ENCODE data around the gene NAP1L5.

DNA sequence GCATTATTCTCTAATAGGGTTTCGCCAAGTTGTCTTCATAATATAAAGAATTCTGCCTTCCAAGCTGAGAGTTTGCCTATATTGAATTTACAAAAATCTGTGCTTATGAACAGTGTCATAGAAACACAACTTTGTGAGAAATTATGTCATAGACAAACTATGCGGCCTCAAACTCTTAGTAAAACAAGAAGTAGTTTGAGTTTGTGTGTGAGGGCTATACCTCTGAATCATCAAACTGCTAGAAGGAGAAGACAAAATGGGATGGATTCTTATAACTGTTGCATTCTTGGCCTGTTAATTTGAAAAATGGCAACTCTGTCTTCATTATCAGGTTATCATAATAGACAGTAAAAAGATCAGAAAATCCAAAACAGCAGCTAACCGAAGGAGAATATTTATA is 46.1 kb upstream of the NAP1L5 start:
- TF ChIP-seq POLR2AphosphoS5 (IDR thresholded peaks at IDR 0.05; ENCODE audit: low read depth, low read length) (no peak), TAF1 (IDR thresholded peaks at IDR 0.05; ENCODE audit: borderline replicate concordance, insufficient read depth, low read length) (no peak), SIN3A (IDR thresholded peaks at IDR 0.05; ENCODE audit: borderline replicate concordance, insufficient read depth, low read length) (no peak)
- TF ChIP-seq, protein P1, sequence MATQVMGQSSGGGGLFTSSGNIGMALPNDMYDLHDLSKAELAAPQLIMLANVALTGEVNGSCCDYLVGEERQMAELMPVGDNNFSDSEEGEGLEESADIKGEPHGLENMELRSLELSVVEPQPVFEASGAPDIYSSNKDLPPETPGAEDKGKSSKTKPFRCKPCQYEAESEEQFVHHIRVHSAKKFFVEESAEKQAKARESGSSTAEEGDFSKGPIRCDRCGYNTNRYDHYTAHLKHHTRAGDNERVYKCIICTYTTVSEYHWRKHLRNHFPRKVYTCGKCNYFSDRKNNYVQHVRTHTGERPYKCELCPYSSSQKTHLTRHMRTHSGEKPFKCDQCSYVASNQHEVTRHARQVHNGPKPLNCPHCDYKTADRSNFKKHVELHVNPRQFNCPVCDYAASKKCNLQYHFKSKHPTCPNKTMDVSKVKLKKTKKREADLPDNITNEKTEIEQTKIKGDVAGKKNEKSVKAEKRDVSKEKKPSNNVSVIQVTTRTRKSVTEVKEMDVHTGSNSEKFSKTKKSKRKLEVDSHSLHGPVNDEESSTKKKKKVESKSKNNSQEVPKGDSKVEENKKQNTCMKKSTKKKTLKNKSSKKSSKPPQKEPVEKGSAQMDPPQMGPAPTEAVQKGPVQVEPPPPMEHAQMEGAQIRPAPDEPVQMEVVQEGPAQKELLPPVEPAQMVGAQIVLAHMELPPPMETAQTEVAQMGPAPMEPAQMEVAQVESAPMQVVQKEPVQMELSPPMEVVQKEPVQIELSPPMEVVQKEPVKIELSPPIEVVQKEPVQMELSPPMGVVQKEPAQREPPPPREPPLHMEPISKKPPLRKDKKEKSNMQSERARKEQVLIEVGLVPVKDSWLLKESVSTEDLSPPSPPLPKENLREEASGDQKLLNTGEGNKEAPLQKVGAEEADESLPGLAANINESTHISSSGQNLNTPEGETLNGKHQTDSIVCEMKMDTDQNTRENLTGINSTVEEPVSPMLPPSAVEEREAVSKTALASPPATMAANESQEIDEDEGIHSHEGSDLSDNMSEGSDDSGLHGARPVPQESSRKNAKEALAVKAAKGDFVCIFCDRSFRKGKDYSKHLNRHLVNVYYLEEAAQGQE (IDR thresholded peaks at IDR 0.05; ENCODE audit: insufficient read depth in 1 of 2, low read depth in 2 of 2, low read length in 2 of 2) = no peak
